IMR-90 (cell line): ENCODE results near the gene SCML2.

Experiments used
- BHLHE40 ChIP-seq: fragments of 150-350 bp; IDR thresholded peaks from 2 replicates; pipeline ENCODE4 v1.6.1; 2016; ENCODE audit warnings: mild to moderate bottlenecking, low read depth, low read length
- CEBPB ChIP-seq: IDR thresholded peaks from 2 replicates; pipeline ENCODE4 v1.6.1; 2012; ENCODE audit warnings: low read depth, low read length, improper control_type of control experiment
- CTCF ChIP-seq: conservative IDR thresholded peaks from 2 replicates; pipeline ENCODE4 v1.5.1; 2012; ENCODE audit warnings: mild to moderate bottlenecking, low read depth, low read length, improper control_type of control experiment
- ELK1 ChIP-seq: fragments of 150-350 bp; IDR thresholded peaks from 2 replicates; pipeline ENCODE4 v1.6.1; 2016; ENCODE audit warnings: low read depth, mild to moderate bottlenecking, low read length, moderate library complexity, borderline replicate concordance
- FOS ChIP-seq: fragments of 150-350 bp; IDR thresholded peaks from 2 replicates; pipeline ENCODE4 v1.6.1; 2016; ENCODE audit warnings: low read depth, low read length
- MAFK ChIP-seq: IDR thresholded peaks from 2 replicates; pipeline ENCODE4 v1.6.1; 2012; ENCODE audit warnings: low read depth, low read length, improper control_type of control experiment
- MAZ ChIP-seq: IDR thresholded peaks from 2 replicates; pipeline ENCODE4 v1.6.1; 2012; ENCODE audit warnings: low read depth, mild to moderate bottlenecking, low read length, improper control_type of control experiment, moderate library complexity, borderline replicate concordance
- MXI1 ChIP-seq: IDR thresholded peaks from 2 replicates; pipeline ENCODE4 v1.6.1; 2012; ENCODE audit warnings: low read depth, mild to moderate bottlenecking, low read length, moderate library complexity, borderline replicate concordance
- POLR2A ChIP-seq: IDR thresholded peaks from 2 replicates; pipeline ENCODE4 v1.6.1; 2012; ENCODE audit warnings: mild to moderate bottlenecking, low read depth, low read length
- RAD21 ChIP-seq: IDR thresholded peaks from 2 replicates; pipeline ENCODE4 v1.6.1; 2012; ENCODE audit warnings: low read length, improper control_type of control experiment
- RFX5 ChIP-seq: IDR thresholded peaks from 2 replicates; pipeline ENCODE4 v1.8.0; 2012; ENCODE audit warnings: low read depth, mild to moderate bottlenecking, low read length, moderate library complexity
- USF2 ChIP-seq: fragments of 150-350 bp; IDR thresholded peaks from 2 replicates; pipeline ENCODE4 v1.6.1; 2017; ENCODE audit warnings: mild to moderate bottlenecking, antibody characterized with exemption, low read length, low read depth

- peak; percentile 59 for TF ChIP-seq CTCF
- no peak for TF ChIP-seq CEBPB
- TF ChIP-seq MXI1, result no peak
- TF ChIP-seq ELK1, result no peak
- peak; percentile 63 for TF ChIP-seq RAD21
- no peak for TF ChIP-seq USF2
- no peak for TF ChIP-seq POLR2A
- TF ChIP-seq BHLHE40, result no peak
- no peak for TF ChIP-seq MAFK
- TF ChIP-seq MAZ, result no peak
- no peak for TF ChIP-seq RFX5
- TF ChIP-seq FOS, result no peak
These were observed 23.3 kb upstream of the SCML2 start for GRCh38 chrX:18377796-18378195.
